Spleen (tissue), 7 donors: Measurements from ENCODE around the gene TBC1D19.

Source experiments
- CTCF ChIP-seq, 11 experiments: fragments of 200-600 bp in 7 of 11; fragments of 450-650 bp in 4 of 11; sonication (generic) in 4 of 11; IDR thresholded peaks in 8 of 11; conservative IDR thresholded peaks in 3 of 11; 1 replicate in 7 of 11; 2 replicates in 4 of 11; pipeline versions ENCODE4 v1.4.0 to v1.8.0; 2016 to 2021; ENCODE audit warnings: antibody characterized with exemption in 11 of 11, inconsistent platforms in 4 of 11, mild to moderate bottlenecking in 1 of 11
- POLR2A ChIP-seq, 3 donors: fragments of 450-650 bp; IDR thresholded peaks; one replicate each; pipeline ENCODE4 v1.5.1; 2017; ENCODE audit warnings: antibody characterized with exemption in 3 of 3, mild to moderate bottlenecking in 1 of 3
- donor health status: DM: no; HTN: no; CAD: no; lungs with moderate emphysema.
- donor health status: DM: no; HTN: no; CAD: no.
- donor health status: DM: no; HTN: no; CAD: no.

GRCh38 chr4:26753617-26754016 is 169.7 kb downstream of the TBC1D19 start:
- no peak for TF ChIP-seq POLR2A (IDR thresholded peaks at IDR 0.05)
- no peak for TF ChIP-seq CTCF (IDR thresholded peaks at IDR 0.05 in 8 of 11, conservative IDR thresholded peaks at IDR 0.05 in 3 of 11)
